Activated CD4-positive, alpha-beta T cell treated with anti-CD3 and anti-CD28 coated beads, Interleukin-2, amount 10 ng/mL, durations not matched to agents 24 days and 14 days (primary cell): ENCODE results near the gene TBCCD1. TPM values are rescaled to one million over a fixed set of nuclear protein-coding genes. Genes with fewer than 3 reads are reported as not detected.
"Not testable (repeated sequence)": the region's sequence is repeated elsewhere in the genome, so short reads cannot be mapped to it uniquely, and the experiment has no call there.

Experiments used
- DNase-seq: peaks from one replicate; pipeline ENCODE4 v3.0.0; 2022
- H3K27ac Mint-ChIP-seq: one replicate; pipeline ENCODE4 v1.8.0; 2022; ENCODE audit warnings: mild to moderate bottlenecking, mixed read lengths
- H3K27me3 Mint-ChIP-seq: one replicate; pipeline ENCODE4 v1.8.0; 2022; ENCODE audit warnings: mixed read lengths
- H3K36me3 Mint-ChIP-seq: one replicate; pipeline ENCODE4 v1.8.0; 2022; ENCODE audit warnings: low read depth, mild to moderate bottlenecking, mixed read lengths
- H3K4me1 Mint-ChIP-seq: one replicate; pipeline ENCODE4 v1.8.0; 2021; ENCODE audit warnings: mixed read lengths
- H3K4me3 Mint-ChIP-seq: one replicate; pipeline ENCODE4 v1.8.0; 2022; ENCODE audit warnings: mild to moderate bottlenecking, moderate library complexity, mixed read lengths
- H3K9me3 Mint-ChIP-seq: one replicate; pipeline ENCODE4 v1.8.0; 2021; ENCODE audit warnings: mixed read lengths
- intact Hi-C: fragments of 100-400 bp; cut with micrococcal nuclease; formaldehyde crosslinking; loops from one replicate; pipeline ENCODE4 v1.15.1; 2023
- total RNA-seq: library from RNA; stranded (reverse); gene quantifications from 2 replicates; pipeline ENCODE4 v1.2.3, GENCODE V29; 2022

Gene TBCCD1
- total RNA-seq, 1 donor from 2014 or later: 21.4 TPM

DNA sequence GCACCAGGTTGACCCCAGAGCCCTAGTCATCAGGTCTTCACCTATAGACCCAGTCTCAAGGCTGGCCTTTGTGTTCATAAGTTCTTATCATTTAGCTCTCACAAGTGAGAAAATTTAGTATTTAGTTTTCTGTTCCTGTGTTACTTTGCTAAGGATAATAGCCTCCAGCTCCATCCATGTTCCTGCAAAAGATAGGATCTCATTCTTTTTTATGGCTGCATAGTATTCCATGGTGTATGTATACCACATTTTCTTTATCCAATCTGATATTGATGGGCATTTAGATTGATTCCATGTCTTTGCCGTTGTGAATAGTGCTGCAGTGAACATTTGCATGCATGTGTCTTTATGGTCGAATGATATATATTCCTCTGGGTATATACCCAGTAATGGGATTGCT, 69.1 kb downstream of the TBCCD1 start:
- intact Hi-C loops, H3K9me3 Mint-ChIP-seq, H3K4me3 Mint-ChIP-seq, H3K36me3 Mint-ChIP-seq, H3K4me1 Mint-ChIP-seq, H3K27me3 Mint-ChIP-seq, H3K27ac Mint-ChIP-seq, DNase-seq: not testable (repeated sequence)

GRCh38 chr3:186497608-186498007, 69.5 kb downstream of the TBCCD1 start:
- Mint-ChIP-seq H3K9me3 (no peaks in the 10 kb centered on the region), H3K27me3 (peaks cover 2% of the 10 kb centered on the region), H3K36me3 (no peaks in the 10 kb centered on the region), H3K4me3 (no peak overlapping the region), H3K4me1 (peaks cover 2% of the 10 kb centered on the region), H3K27ac (no peak overlapping the region)
- no peak for DNase-seq
- intact Hi-C loops: no loop called here

GRCh38 chr3:186496635-186497034, 70.5 kb downstream of the TBCCD1 start:
- Mint-ChIP-seq H3K4me3 (no peak overlapping the region), H3K4me1 (no peaks in the 10 kb centered on the region), H3K27me3 (peaks cover 4% of the 10 kb centered on the region), H3K9me3 (no peaks in the 10 kb centered on the region), H3K27ac (no peak overlapping the region), H3K36me3 (no peaks in the 10 kb centered on the region)
- intact Hi-C loops: no loop called here
- DNase-seq: no peak

Other genes starting within 250 kb of the TBCCD1 start
- gene DGKG, start 205.1 kb downstream of the TBCCD1 start, total RNA-seq: 0.14 and 0.28 TPM in 2 replicates
- 4.4 and 4.8 TPM in 2 replicates for gene CRYGS, start 23.0 kb downstream of the TBCCD1 start, total RNA-seq
- 74.0 and 77.7 TPM in 2 replicates for gene DNAJB11, start 3.4 kb upstream of the TBCCD1 start, total RNA-seq
- not detected in 2 replicates for gene AHSG, start 45.7 kb upstream of the TBCCD1 start, total RNA-seq
- not detected in 2 replicates for gene FETUB, start 73.1 kb upstream of the TBCCD1 start, total RNA-seq
- not detected in 2 replicates for gene HRG, start 98.7 kb upstream of the TBCCD1 start, total RNA-seq
- gene KNG1, start 150.0 kb upstream of the TBCCD1 start, total RNA-seq: not detected in 2 replicates
- 502 and 507 TPM in 2 replicates for gene EIF4A2, start 216.2 kb upstream of the TBCCD1 start, total RNA-seq
- 116 and 119 TPM in 2 replicates for gene RFC4, start 239.1 kb upstream of the TBCCD1 start, total RNA-seq